ENCODE measurements around the gene B3GNT7.
"Not testable (repeated sequence)": the region's sequence is repeated elsewhere in the genome, so short reads cannot be mapped to it uniquely, and the experiment has no call there.

The B3GNT7 gene

DNA sequence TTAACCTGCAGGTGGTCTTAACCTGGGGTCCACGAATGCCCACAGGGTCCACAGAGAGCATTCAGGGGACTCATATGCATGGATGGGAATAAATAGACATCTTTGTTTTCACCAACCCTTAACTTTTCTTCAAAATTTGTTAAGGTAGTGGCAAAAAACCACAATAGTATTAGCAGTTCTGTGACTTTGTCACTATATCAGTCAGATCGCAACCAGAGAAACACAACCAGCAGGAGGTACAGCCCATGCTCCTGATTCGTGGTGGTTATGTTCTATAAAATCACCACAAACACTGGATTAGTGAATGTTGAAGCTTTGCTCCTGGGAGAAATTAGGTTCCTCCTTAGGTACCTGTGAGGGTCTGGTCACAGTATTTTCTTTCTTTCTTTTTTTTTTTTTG, 31.6 kb downstream of the B3GNT7 start:
- no peak for DNase-seq (ENCODE audit: low spot score)

DNA sequence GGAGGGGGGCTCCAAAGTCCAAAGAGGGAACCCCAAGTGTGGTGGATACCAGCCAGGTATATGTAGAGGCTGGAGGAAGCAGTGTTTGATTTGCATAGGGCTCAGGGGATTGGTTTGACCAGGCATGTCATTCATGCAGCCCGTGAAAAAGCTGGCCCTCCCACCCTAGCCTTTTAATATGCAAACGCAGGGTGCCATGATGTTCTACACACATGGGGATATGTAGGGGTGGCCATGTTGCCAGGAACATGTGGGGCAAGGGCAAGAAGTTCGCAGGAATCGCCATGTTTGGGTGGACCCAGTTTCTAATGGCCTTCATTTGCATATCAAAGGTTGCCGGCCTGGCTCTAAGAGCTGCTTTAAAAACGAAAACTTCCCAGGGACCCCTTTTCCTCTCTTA, 33.6 kb downstream of the B3GNT7 start:
- no peak for DNase-seq (ENCODE audit: low spot score)

DNA sequence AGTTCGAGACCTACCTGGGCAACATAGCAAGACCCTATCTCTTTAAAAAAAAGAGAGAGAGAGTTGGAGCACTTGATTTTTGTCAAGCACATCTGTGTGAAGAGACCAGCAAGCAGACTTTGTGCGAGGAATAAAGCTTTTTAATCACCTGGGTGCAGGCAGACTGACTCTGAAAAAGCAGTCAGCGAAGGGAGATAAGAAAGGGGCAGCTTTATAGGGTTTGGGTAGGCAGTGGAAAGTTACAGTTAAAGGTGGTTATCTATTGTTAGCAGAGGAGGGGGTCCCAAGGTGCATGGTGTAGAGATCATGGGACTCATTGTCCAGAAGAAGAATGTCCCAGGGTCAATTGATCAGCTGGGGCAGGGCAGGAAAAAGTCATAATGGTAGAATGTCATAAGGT, 34.4 kb downstream of the B3GNT7 start:
- DNase-seq (ENCODE audit: low spot score) = no peak

DNA sequence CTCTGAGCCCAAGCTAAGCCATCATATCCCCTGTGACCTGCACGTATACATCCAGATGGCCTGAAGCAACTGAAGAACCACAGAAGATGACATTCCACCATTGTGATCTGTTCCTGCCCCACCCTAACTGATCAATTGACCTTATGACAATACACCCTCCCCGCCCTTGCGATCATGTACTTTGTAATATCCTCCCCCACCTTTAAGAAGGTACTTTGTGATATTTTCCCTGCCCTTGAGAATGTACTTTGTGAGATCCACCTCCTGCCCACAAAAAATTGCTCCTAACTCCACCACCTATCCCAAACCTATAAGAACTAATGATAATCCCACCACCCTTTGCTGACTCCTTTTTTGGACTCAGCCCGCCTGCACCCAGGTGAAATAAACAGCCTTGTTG, 34.9 kb downstream of the B3GNT7 start:
- not testable (repeated sequence) for DNase-seq (ENCODE audit: low spot score)

DNA sequence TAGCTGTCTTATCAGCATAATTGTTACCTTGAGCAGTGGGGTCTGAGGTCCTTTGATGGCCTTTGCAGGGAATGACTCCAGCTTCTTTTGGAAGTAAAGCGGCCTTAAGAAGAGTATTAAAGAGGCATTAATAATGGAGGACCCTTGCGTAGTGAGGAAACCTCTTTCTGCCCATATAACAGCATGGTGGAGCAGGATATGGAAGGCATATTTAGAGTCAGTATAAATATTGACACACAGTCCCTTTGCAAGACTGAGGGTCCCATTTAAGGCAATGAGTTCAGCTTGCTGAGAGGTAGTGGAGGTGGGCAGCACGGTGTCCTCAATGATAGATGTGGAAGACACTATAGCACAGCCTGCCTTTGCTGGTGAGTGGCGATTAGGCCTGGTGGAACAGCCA, 36.1 kb downstream of the B3GNT7 start:
- DNase-seq (ENCODE audit: low spot score) = no peak

DNA sequence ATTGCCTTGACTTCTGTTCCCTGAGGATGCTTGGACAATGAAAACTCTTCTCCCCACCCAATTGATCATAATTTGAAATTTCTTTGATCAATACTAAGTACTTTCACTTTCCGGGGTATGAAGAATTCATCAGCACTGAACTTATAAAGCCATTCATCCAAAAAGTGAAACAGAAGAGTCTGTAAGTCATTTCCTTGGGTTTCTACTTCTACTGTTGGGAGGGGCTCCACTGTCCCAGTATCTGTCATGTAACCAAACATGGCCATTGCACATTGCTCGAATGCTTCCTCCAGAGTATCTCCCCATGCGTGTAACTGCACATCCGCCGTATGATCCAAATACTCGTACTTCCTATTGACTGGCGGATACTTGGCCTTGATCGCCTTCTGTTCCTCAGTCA, 38.5 kb downstream of the B3GNT7 start:
- no peak for DNase-seq (ENCODE audit: low spot score)

DNA sequence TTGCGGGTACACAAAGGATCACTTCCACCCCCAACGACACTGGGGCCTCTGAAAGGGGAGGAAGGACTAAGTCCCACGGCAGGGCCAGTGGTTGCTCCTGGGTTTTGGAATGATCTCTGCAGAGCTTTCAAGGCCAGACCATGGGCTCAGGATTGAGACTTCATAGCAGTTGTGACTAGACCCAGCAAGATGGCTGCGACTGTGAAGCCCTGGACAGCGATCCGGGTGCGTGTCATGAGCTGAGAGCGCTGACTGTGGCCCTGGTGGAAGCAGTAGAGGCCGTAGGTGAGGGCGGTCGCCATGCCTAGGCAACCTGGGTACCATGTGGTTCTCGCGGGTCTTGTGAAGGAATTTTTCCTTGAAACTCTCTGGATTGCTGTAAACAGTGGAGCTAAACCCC, 41.4 kb downstream of the B3GNT7 start:
- DNase-seq (ENCODE audit: low spot score) = no peak

DNA sequence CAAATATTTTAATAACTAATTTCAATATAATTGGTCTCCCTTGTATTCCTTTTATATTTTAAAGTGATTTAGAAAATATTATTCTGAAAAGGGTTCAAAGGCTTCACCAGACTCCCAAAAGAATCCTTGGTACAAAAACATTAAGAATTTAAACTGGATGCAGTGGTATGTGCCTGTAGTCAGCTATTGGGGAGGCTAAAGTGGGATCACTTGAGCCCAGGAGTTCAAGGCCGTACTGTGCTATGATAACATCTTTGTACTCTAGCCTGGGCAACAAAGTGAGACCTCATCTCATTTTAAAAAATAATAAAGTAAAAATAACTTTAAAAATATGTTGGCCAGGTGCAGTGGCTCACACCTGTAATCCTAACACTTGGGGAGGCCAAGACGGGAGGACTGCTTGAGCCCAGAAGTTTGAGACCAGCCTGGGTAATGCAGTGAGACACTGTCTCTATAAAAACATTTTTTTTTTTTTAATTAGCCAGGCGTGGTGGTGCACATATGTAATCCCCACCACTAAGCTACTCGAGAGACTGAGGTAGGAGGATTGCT, 54.1 kb downstream of the B3GNT7 start:
- no peak for DNase-seq (ENCODE audit: low spot score)

DNA sequence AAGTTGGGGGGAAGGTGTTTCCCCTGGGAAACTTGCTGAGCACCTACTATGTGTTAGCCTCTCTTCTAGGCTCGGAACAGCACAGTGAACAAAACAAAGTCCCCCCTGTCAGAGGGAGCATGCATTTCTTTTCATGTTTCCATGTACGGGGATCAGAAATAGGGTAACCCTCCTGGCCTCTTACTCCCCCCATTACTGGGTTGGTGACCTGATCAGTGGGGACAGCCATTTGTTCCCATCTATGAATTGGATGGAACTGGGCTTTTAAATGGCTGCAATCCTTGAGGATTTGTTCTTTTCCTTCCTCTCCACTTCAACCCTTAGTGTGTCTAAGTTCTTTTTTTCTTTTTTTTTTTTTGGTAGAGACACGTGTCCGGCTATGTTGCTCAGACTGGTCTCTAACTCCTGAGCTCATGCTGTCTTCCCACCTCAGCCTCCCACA, 55.1 kb downstream of the B3GNT7 start:
- DNase-seq (ENCODE audit: low spot score) = no peak
